KMS-11 (cell line): ENCODE measurements around the gene TCF7L1.
"Not testable (repeated sequence)": the region's sequence is repeated elsewhere in the genome, so short reads cannot be mapped to it uniquely, and the experiment has no call there.

Experiments used
- H2AFZ ChIP-seq: fragments of 200-600 bp; sonication (generic); 2 replicates; pipeline ENCODE4 v1.6.1; 2016; ENCODE audit warnings: antibody characterized with exemption, mixed run types, low read depth
- H3K27ac ChIP-seq: fragments of 200-600 bp; sonication (generic); 2 replicates; pipeline ENCODE4 v1.6.1; 2016; ENCODE audit warnings: mild to moderate bottlenecking, mixed run types
- H3K27me3 ChIP-seq: fragments of 200-600 bp; sonication (generic); 2 replicates; pipeline ENCODE4 v1.6.1; 2017; ENCODE audit warnings: mild to moderate bottlenecking, low read depth, mixed run types, moderate library complexity; ENCODE audit not compliant: insufficient read depth
- H3K36me3 ChIP-seq: fragments of 200-600 bp; sonication (generic); 2 replicates; pipeline ENCODE4 v1.6.1; 2017; ENCODE audit warnings: mild to moderate bottlenecking, mixed run types; ENCODE audit not compliant: insufficient read depth
- H3K4me1 ChIP-seq: fragments of 200-600 bp; sonication (generic); 2 replicates; pipeline ENCODE4 v1.6.1; 2016; ENCODE audit warnings: mild to moderate bottlenecking, low read depth, mixed run types; ENCODE audit not compliant: poor library complexity, severe bottlenecking
- H3K4me2 ChIP-seq: fragments of 200-600 bp; sonication (generic); 2 replicates; pipeline ENCODE4 v1.7.0; 2016; ENCODE audit warnings: mild to moderate bottlenecking, mixed run types
- H3K4me3 ChIP-seq: fragments of 200-600 bp; sonication (generic); IDR thresholded peaks from 2 replicates; pipeline ENCODE4 v1.6.1; 2017; ENCODE audit warnings: low read depth, low read length, mixed read lengths; ENCODE audit not compliant: insufficient read depth
- H3K79me2 ChIP-seq: fragments of 200-600 bp; sonication (generic); 2 replicates; pipeline ENCODE4 v1.6.1; 2016; ENCODE audit warnings: low read depth, mixed run types; ENCODE audit not compliant: insufficient read depth
- H3K9ac ChIP-seq: fragments of 200-600 bp; sonication (generic); 2 replicates; pipeline ENCODE4 v1.6.1; 2016; ENCODE audit warnings: mild to moderate bottlenecking, mixed run types
- H4K20me1 ChIP-seq: fragments of 200-600 bp; sonication (generic); 2 replicates; pipeline ENCODE4 v1.6.1; 2016; ENCODE audit warnings: mild to moderate bottlenecking, mixed run types; ENCODE audit not compliant: insufficient read depth
- TF ChIP-seq, protein P1 (sequence below): fragments of 200-600 bp; sonication (generic); conservative IDR thresholded peaks from 2 replicates; pipeline ENCODE4 v1.6.1; 2017; ENCODE audit warnings: low read depth, mild to moderate bottlenecking, antibody characterized with exemption, low read length, moderate library complexity, mixed read lengths

Gene TCF7L1

DNA sequence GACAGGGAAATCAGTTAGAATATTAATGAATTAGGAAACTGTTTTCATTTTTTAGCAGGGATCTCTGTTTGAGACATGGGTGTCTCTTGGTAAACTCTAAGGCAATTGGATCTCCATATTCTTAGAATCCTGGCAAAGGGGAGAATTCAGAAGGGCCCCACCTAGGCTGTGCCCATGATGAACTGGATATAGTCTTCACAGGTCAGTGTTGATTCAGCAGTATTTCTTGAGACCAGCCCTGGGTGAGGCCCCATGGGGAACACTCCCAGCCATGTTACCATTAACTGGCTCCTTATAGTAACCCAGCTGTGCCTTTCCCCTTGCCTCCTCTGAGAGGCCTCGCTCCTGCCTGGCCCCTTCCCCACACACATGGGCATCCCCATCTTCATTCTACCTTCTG, 76.7 kb downstream of the TCF7L1 start:
- H3K4me2 ChIP-seq = no peak overlapping the region
- peaks cover 13% of the 10 kb centered on the region for H3K27me3 ChIP-seq
- H3K36me3 ChIP-seq = no peaks in the 10 kb centered on the region
- no peak overlapping the region for H3K4me3 ChIP-seq
- no peaks in the 10 kb centered on the region for H3K79me2 ChIP-seq
- H3K27ac ChIP-seq = no peak overlapping the region
- no peaks in the 10 kb centered on the region for H4K20me1 ChIP-seq
- H3K9ac ChIP-seq = no peak overlapping the region
- peaks cover 7% of the 10 kb centered on the region for H3K4me1 ChIP-seq
- TF ChIP-seq, protein P1, sequence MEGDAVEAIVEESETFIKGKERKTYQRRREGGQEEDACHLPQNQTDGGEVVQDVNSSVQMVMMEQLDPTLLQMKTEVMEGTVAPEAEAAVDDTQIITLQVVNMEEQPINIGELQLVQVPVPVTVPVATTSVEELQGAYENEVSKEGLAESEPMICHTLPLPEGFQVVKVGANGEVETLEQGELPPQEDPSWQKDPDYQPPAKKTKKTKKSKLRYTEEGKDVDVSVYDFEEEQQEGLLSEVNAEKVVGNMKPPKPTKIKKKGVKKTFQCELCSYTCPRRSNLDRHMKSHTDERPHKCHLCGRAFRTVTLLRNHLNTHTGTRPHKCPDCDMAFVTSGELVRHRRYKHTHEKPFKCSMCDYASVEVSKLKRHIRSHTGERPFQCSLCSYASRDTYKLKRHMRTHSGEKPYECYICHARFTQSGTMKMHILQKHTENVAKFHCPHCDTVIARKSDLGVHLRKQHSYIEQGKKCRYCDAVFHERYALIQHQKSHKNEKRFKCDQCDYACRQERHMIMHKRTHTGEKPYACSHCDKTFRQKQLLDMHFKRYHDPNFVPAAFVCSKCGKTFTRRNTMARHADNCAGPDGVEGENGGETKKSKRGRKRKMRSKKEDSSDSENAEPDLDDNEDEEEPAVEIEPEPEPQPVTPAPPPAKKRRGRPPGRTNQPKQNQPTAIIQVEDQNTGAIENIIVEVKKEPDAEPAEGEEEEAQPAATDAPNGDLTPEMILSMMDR = no peak
- H2AFZ ChIP-seq = no peak overlapping the region

DNA sequence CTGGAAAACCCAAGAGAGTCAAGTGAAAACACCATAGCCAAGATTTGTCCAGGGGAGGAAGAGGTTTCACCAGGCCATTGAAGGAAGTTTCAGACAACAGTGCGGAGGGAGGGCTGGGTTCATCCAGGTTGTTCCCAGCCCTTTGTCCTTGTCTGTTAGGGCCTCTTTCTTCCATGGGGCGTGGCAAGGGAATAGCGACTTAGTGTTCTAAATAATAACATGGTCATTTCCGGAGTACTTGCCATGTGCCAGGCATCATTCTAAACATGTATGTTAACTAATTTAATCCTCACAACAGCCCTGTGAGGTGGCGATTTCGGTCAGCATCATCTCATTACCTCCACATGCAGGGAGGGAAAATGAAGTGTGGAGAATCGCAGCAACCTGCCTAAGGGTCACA, 77.3 kb downstream of the TCF7L1 start:
- no peak overlapping the region for H3K9ac ChIP-seq
- no peak overlapping the region for H3K27ac ChIP-seq
- H4K20me1 ChIP-seq = no peaks in the 10 kb centered on the region
- no peaks in the 10 kb centered on the region for H3K36me3 ChIP-seq
- TF ChIP-seq, protein P1 = no peak
- H3K4me1 ChIP-seq = peaks cover 13% of the 10 kb centered on the region
- H3K27me3 ChIP-seq = peaks cover 18% of the 10 kb centered on the region
- H2AFZ ChIP-seq = no peak overlapping the region
- no peak overlapping the region for H3K4me2 ChIP-seq
- H3K79me2 ChIP-seq = no peaks in the 10 kb centered on the region
- no peak overlapping the region for H3K4me3 ChIP-seq

DNA sequence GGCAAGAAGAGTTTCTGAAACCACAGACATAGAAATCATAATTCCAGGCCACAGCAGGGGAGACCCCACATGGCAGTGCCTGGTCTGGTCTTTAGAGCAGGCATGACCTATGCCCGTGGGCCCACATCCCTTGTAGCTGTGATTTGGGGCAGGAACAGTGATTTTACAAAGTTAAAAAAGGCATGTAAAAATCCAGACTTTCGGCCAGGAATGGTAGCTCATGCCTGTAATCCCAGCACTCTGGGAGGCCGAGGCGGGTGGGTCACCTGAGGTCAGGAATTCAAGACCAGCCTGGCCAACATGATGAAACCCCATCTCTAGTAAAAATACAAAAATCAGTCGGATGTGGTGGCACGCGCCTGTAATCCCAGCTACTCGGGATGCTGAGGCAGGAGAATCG, 78.4 kb downstream of the TCF7L1 start:
- Histone ChIP-seq H3K27me3 (peaks cover 23% of the 10 kb centered on the region), H3K4me1 (peaks cover 22% of the 10 kb centered on the region)
- not testable (repeated sequence) for H3K9ac ChIP-seq, H3K27ac ChIP-seq, H3K36me3 ChIP-seq, H3K4me2 ChIP-seq, H3K79me2 ChIP-seq, H4K20me1 ChIP-seq, H2AFZ ChIP-seq, H3K4me3 ChIP-seq

DNA sequence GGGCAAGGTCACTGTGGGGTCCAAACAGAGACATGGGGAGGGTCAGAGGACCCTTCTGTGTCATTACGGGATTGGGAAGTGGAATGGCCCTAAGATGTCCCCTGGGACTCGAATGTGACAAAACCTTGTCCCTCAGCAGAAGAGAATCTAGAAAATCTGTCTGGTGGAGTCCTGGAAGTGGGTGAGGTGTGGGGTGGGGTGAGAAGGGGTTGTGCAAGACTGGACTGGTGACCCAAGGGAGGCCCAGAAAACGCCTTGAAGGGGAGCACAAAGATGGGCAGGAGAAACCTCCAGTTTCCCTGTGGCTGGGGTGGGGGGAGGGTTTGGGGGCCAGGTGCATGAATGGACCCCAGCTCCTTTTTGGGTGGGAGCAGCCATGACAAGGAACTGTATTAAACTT, 79.6 kb downstream of the TCF7L1 start:
- Histone ChIP-seq H3K36me3 (no peaks in the 10 kb centered on the region), H3K27ac (no peak overlapping the region), H3K4me1 (peaks cover 34% of the 10 kb centered on the region), H3K4me2 (no peak overlapping the region), H3K9ac (no peak overlapping the region), H3K4me3 (no peak overlapping the region), H3K27me3 (peaks cover 28% of the 10 kb centered on the region), H3K79me2 (no peaks in the 10 kb centered on the region), H4K20me1 (no peaks in the 10 kb centered on the region), H2AFZ (no peak overlapping the region)
- TF ChIP-seq, protein P1 = no peak

DNA sequence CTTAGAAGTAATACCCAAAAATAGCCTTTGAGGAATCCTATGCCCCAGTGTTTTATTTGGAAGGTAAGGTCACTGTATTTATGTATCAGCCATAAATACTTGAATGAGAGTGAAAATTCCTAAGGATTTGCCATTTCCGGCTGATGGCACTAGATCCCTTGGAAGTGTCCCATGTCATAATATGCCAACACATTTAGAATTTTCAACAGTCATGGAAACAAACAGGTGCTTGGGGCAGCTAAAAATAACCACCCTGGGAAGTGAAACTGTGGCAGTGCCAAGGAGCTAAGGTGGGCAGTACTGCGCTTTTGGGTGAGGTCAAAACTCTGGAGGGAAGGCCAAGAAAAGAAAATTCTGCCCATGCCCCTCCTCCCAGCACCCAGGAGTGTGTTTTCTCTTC, 80.2 kb downstream of the TCF7L1 start:
- TF ChIP-seq, protein P1 = no peak

More for the DNA sequence above, 80.2 kb downstream of the TCF7L1 start:
- H3K27me3 ChIP-seq = peaks cover 34% of the 10 kb centered on the region
- H3K4me2 ChIP-seq = no peak overlapping the region
- H3K4me1 ChIP-seq = peaks cover 36% of the 10 kb centered on the region
- H3K4me3 ChIP-seq = no peak overlapping the region
- H3K27ac ChIP-seq = no peak overlapping the region
- H4K20me1 ChIP-seq = no peaks in the 10 kb centered on the region
- no peak overlapping the region for H3K9ac ChIP-seq
- H2AFZ ChIP-seq = no peak overlapping the region
- H3K79me2 ChIP-seq = no peaks in the 10 kb centered on the region
- no peaks in the 10 kb centered on the region for H3K36me3 ChIP-seq
